IPS-18c (cell line): ENCODE measurements around the gene DHX8.

ENCODE experiments used
- H3K4me3 ChIP-seq: 2 replicates; pipeline ENCODE4 v1.7.0; 2013; ENCODE audit warnings: low read depth, mild to moderate bottlenecking, low read length, moderate library complexity; ENCODE audit not compliant: insufficient read depth
- H3K9me3 ChIP-seq: one replicate; pipeline ENCODE4 v1.6.1; 2013; ENCODE audit warnings: mild to moderate bottlenecking, low read length, moderate library complexity; ENCODE audit not compliant: control insufficient read depth, insufficient read depth

The DHX8 gene

GRCh38 chr17:43553573-43553972, 69.8 kb downstream of the DHX8 start:
- Histone ChIP-seq H3K9me3 (peaks cover under 1% of the 10 kb centered on the region), H3K4me3 (no peak overlapping the region)

- H3K4me3 ChIP-seq = no peak overlapping the region
These were observed 71.1 kb downstream of the DHX8 start for GRCh38 chr17:43554857-43555256.

GRCh38 chr17:43556292-43556691, 72.5 kb downstream of the DHX8 start:
- Histone ChIP-seq H3K9me3 (peaks cover 3% of the 10 kb centered on the region), H3K4me3 (no peak overlapping the region)

More at GRCh38 chr17:43554857-43555256, 71.1 kb downstream of the DHX8 start:
- peaks cover 3% of the 10 kb centered on the region for H3K9me3 ChIP-seq

DNA sequence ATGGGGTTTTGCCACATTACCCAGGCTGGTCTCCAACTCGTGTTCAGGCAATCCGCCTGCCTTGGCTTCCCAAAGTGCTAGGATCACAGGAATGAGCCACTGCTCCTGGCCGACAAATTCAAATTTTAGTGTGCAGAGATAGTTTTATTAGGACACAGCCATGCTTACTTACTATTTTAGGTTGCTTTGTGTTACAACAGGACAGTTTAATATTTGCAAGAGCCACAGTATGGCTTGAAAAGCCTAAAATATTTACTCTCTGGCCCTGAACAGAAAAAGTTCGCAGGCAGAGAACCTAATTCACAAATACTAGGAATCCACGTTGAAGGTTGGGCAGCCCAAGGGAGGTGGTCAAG, 75.0 kb downstream of the DHX8 start:
- no peak overlapping the region for H3K4me3 ChIP-seq
- peaks cover 3% of the 10 kb centered on the region for H3K9me3 ChIP-seq

- Histone ChIP-seq H3K4me3 (no peak overlapping the region), H3K9me3 (peaks cover 3% of the 10 kb centered on the region)
These were observed 75.5 kb downstream of the DHX8 start for GRCh38 chr17:43559161-43559816.

DNA sequence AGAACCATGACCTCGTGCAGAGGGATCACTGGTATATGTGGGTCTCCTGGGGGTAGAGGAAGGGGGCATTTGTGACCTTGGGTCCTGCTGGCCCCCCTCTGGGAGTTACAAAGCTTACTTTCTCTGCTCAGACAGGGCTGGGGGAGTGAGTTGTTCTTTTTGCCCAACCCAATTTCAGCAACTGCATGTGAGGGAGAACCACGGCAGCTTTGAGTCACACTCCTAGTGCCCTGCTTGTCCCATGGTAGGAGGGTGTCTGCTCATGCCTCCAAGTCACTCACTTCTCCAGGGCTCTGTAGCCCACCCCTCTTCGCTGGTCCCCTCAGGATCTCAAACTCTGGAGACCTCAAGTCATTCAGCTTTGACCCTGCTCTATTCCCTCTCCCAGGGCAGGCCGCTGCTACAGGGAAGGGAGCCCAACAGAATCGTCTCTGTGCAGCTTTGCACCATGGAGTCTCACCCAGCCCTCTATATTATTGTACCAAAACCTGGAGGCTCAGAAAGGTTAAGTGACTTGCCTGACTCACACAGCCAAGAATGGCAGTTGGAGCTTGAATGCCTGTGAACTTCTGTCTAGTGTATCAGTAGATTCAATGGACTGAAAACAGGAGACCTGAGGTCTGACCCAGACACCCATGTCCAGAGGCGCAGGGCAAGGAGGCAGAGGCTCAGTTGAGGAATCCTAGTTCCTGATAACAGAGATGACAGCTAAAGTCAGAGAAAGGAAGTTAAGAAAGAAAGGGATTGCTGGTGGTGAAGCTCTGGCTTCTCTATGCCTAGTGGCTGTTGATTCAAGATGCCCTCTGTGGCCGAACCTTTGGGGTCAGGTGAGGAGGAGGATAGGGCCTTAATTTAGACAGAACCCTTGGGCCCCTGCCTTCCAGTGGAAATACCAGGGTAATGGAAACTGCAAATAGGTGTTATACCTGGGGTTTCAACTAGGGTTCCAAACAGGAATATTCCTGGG, 77.0 kb downstream of the DHX8 start:
- Histone ChIP-seq H3K4me3 (no peak overlapping the region), H3K9me3 (peaks cover 3% of the 10 kb centered on the region)

DNA sequence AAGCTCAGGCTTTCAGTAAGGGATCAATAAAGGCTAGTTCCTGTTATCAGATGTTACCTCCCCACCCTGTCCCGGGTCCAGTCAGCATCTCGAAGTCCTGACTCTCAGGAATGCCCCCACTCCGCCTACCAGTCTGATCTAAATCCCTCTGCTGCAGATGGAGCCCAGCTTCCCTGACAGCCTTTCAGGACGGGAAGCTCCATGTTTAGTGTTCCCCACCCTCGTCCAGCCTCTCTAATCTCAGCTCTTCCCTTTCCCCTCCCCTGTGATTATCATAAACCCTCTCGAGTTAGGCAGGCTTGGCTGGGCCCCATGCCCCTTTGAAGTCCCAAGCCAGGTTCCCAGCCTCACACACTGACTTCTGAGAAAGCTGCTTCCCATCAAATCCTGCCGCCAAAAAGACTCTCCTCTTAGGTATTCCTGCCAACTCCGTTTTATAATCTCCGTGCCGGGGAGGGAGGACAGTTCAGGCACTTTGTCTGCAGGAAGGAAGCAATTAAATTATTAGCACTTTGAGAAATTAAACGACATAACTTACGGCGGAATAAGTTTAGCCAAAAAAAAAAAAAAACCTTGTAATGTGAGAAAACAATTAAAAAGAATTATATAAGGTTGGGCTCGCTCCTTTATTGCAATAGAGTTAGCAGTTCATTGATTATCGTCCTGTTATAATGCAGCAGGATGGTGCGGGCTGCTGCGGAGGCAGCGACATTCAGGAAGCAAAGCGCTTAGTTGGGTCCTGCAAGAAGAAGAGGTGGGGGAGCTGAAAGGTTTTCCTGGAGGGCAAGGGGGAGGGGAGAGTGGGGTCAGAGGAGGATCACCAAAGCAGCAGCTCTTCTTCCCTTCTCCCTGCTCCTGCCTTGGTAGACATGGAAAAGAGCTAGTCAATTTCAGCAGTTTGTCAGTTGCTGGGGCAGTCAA, 79.2 kb downstream of the DHX8 start:
- Histone ChIP-seq H3K4me3 (no peak overlapping the region), H3K9me3 (peaks cover 3% of the 10 kb centered on the region)

GRCh38 chr17:43563600-43564594, 80.1 kb downstream of the DHX8 start:
- no peak overlapping the region for H3K4me3 ChIP-seq
- H3K9me3 ChIP-seq = no peaks in the 10 kb centered on the region

GRCh38 chr17:43568506-43569082, 84.8 kb downstream of the DHX8 start:
- H3K4me3 ChIP-seq = no peak overlapping the region

GRCh38 chr17:43570518-43570928, 86.7 kb downstream of the DHX8 start:
- Histone ChIP-seq H3K9me3 (no peaks in the 10 kb centered on the region), H3K4me3 (no peak overlapping the region)

More at GRCh38 chr17:43568506-43569082, 84.8 kb downstream of the DHX8 start:
- no peaks in the 10 kb centered on the region for H3K9me3 ChIP-seq

- H3K4me3 ChIP-seq = no peak overlapping the region
- H3K9me3 ChIP-seq = no peaks in the 10 kb centered on the region
These were observed 88.7 kb downstream of the DHX8 start for GRCh38 chr17:43572368-43572980.

- no peaks in the 10 kb centered on the region for H3K9me3 ChIP-seq
- no peak overlapping the region for H3K4me3 ChIP-seq
These were observed 90.0 kb downstream of the DHX8 start for GRCh38 chr17:43573579-43574321.

DNA sequence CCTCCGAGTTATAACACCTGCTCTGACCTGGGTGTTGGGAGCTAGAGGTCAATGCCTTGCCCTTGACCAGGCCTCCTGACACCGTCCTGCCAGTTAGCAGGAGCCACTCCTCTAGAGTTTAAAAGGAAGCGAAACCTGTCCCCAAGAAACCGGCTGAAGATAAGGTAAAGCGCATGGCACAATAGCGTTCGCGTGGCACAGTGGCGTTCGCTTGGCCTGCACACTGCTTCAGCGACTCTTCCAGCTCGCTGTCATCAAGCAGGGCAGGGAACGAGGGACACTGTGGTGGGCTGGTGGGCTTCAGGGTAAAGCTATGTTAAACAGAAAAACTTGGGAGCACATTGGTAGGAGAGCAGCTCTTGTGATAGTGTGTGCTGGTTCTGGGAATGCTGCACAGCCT, 90.6 kb downstream of the DHX8 start:
- H3K4me3 ChIP-seq = no peak overlapping the region

GRCh38 chr17:43574896-43575525, 91.2 kb downstream of the DHX8 start:
- no peaks in the 10 kb centered on the region for H3K9me3 ChIP-seq
- H3K4me3 ChIP-seq = no peak overlapping the region

More for the DNA sequence above, 90.6 kb downstream of the DHX8 start:
- no peaks in the 10 kb centered on the region for H3K9me3 ChIP-seq
